Lower leg skin (tissue), 3 donors: ENCODE results near the gene HELT.

Source experiments
- CTCF ChIP-seq, 3 donors: fragments of 450-650 bp; IDR thresholded peaks; one replicate each; pipeline ENCODE4 v1.5.1; 2016; ENCODE audit warnings: antibody characterized with exemption in 3 of 3, mild to moderate bottlenecking in 3 of 3, moderate library complexity in 2 of 3
- POLR2A ChIP-seq, 2 donors: fragments of 450-650 bp; IDR thresholded peaks; one replicate each; pipeline ENCODE4 v1.6.1; 2016 to 2017; ENCODE audit warnings: antibody characterized with exemption in 2 of 2, mild to moderate bottlenecking in 1 of 2, moderate library complexity in 1 of 2

GRCh38 chr4:185020293-185020808 is 2.1 kb downstream of the HELT start:
- no peak for TF ChIP-seq POLR2A (IDR thresholded peaks at IDR 0.05)
- TF ChIP-seq CTCF (IDR thresholded peaks at IDR 0.05): no peak
